GM18519 (cell line): ENCODE measurements around the gene KSR1.
"Not testable (repeated sequence)": the region's sequence is repeated elsewhere in the genome, so short reads cannot be mapped to it uniquely, and the experiment has no call there.

Experiments used
- ATAC-seq: cut with Tn5 transposase; IDR thresholded peaks from one replicate; pipeline ENCODE4 v1.9.1; 2021; ENCODE audit warnings: mild to moderate bottlenecking, moderate library complexity; ENCODE audit not compliant: unreplicated experiment, low FRiP score

The KSR1 gene

GRCh38 chr17:27451906-27452305 is 4.3 kb upstream of the KSR1 start:
- no peak for ATAC-seq

- no peak for ATAC-seq
Measured at GRCh38 chr17:27452828-27453227, 3.4 kb upstream of the KSR1 start.

GRCh38 chr17:27453471-27453870 is 2.8 kb upstream of the KSR1 start:
- no peak for ATAC-seq

- no peak for ATAC-seq
Measured at GRCh38 chr17:27454089-27454488, 2.2 kb upstream of the KSR1 start.

GRCh38 chr17:27455236-27455913 is 873 bp upstream of the KSR1 start:
- ATAC-seq = no peak

- no peak for ATAC-seq
Measured at GRCh38 chr17:27456681-27457359, 572 bp downstream of the KSR1 start.

GRCh38 chr17:27457360-27457715 is 1.1 kb downstream of the KSR1 start:
- no peak for ATAC-seq

- ATAC-seq = no peak
Measured at GRCh38 chr17:27457731-27458523, 1.7 kb downstream of the KSR1 start.

GRCh38 chr17:27458524-27458908 is 2.3 kb downstream of the KSR1 start:
- ATAC-seq = no peak

GRCh38 chr17:27459433-27459832 is 3.2 kb downstream of the KSR1 start:
- no peak for ATAC-seq

GRCh38 chr17:27460196-27460725 is 4.0 kb downstream of the KSR1 start:
- ATAC-seq = no peak

- ATAC-seq = no peak
Measured at GRCh38 chr17:27461192-27461859, 5.1 kb downstream of the KSR1 start.

- no peak for ATAC-seq
Measured at GRCh38 chr17:27462149-27462548, 5.9 kb downstream of the KSR1 start.

- ATAC-seq = no peak
Measured at GRCh38 chr17:27462714-27463113, 6.5 kb downstream of the KSR1 start.

- no peak for ATAC-seq
Measured at GRCh38 chr17:27463235-27463677, 7.0 kb downstream of the KSR1 start.

- ATAC-seq = not testable (repeated sequence)
Measured at GRCh38 chr17:27464019-27464418, 7.8 kb downstream of the KSR1 start.

GRCh38 chr17:27464431-27464830 is 8.2 kb downstream of the KSR1 start:
- ATAC-seq = no peak

GRCh38 chr17:27465875-27466274 is 9.6 kb downstream of the KSR1 start:
- ATAC-seq = not testable (repeated sequence)

- ATAC-seq = peak; percentile 1
Measured at GRCh38 chr17:27466376-27466742, 10.1 kb downstream of the KSR1 start.

- ATAC-seq = peak; percentile 66
Measured at GRCh38 chr17:27466743-27467375, 10.6 kb downstream of the KSR1 start.
